Measurements from ENCODE around the gene VPS26C. TPM values are rescaled to one million over a fixed set of nuclear protein-coding genes. Genes with fewer than 3 reads are reported as not detected.

The VPS26C gene
- total RNA-seq, 1 experiment from 2014 or later: 62.8 TPM

GRCh38 chr21:37248298-37248697 is 18.8 kb downstream of the VPS26C start (continued):
- TF ChIP-seq PRDM15 (CRISPR knock-in tag; IDR thresholded peaks at IDR 0.05) (no peak), AR (CRISPR knock-in tag; IDR thresholded peaks at IDR 0.05) (no peak), ZNF138 (CRISPR knock-in tag; conservative IDR thresholded peaks at IDR 0.05) (no peak), USF2 (CRISPR knock-in tag; IDR thresholded peaks at IDR 0.05) (no peak), ZNF281 (CRISPR knock-in tag; IDR thresholded peaks at IDR 0.05) (no peak), MXD4 (CRISPR knock-in tag; IDR thresholded peaks at IDR 0.05; ENCODE audit: borderline replicate concordance) (no peak)

- DNase-seq (ENCODE audit: low spot score): peak; percentile 25
- Mint-ChIP-seq H3K4me1 (peaks cover 40% of the 10 kb centered on the region), H3K4me3 (no peak overlapping the region), H3K27ac (peak overlapping the region; percentile 55), H3K27me3 (ENCODE audit: low read depth) (no peaks in the 10 kb centered on the region), H3K36me3 (peaks cover 10% of the 10 kb centered on the region; the same call in 1 of the 2 replicates), H3K9me3 (no peaks in the 10 kb centered on the region)
- CTCF ChIA-PET: interaction anchor here (1.2 kb wide), 1 partner anchor 68 kb away, joined by 3 read pairs; no protein-coding TSS in a partner anchor
- ATAC-seq: peak; percentile 83
- POLR2A ChIA-PET: no interaction called here
- TF ChIP-seq PRRX2 (CRISPR knock-in tag; IDR thresholded peaks at IDR 0.05) (no peak), JUN (CRISPR knock-in tag; IDR thresholded peaks at IDR 0.05) (no peak), CREB1 (CRISPR knock-in tag; IDR thresholded peaks at IDR 0.05) (no peak), TCF7 (CRISPR knock-in tag; IDR thresholded peaks at IDR 0.05; ENCODE audit: low read depth) (no peak), NR2C2 (CRISPR knock-in tag; IDR thresholded peaks at IDR 0.05) (no peak), CBFB (CRISPR knock-in tag; IDR thresholded peaks at IDR 0.05; ENCODE audit: low read depth) (no peak), JAZF1 (CRISPR knock-in tag; IDR thresholded peaks at IDR 0.05) (no peak), MAX (CRISPR knock-in tag; IDR thresholded peaks at IDR 0.05) (no peak), ZBTB43 (CRISPR knock-in tag; IDR thresholded peaks at IDR 0.05) (no peak), EMX1 (CRISPR knock-in tag; IDR thresholded peaks at IDR 0.05) (no peak), ZNF423 (CRISPR knock-in tag; IDR thresholded peaks at IDR 0.05) (no peak), ZSCAN18 (CRISPR knock-in tag; IDR thresholded peaks at IDR 0.05) (no peak), KAT7 (CRISPR knock-in tag; IDR thresholded peaks at IDR 0.05; ENCODE audit: borderline replicate concordance) (no peak), AR (CRISPR knock-in tag; IDR thresholded peaks at IDR 0.05) (no peak), USF2 (CRISPR knock-in tag; IDR thresholded peaks at IDR 0.05) (no peak)
Measured at GRCh38 chr21:37245151-37245550, 22.0 kb downstream of the VPS26C start.
